AG20443 (cell line): ENCODE data around the gene POLR3E.
"Not testable (repeated sequence)": the region's sequence is repeated elsewhere in the genome, so short reads cannot be mapped to it uniquely, and the experiment has no call there.

ENCODE experiments used
- DNase-seq: peaks from one replicate; pipeline ENCODE4 v3.0.0; 2012; ENCODE audit warnings: low spot score, mixed read lengths

The POLR3E gene

GRCh38 chr16:22335668-22336246 is 38.5 kb downstream of the POLR3E start:
- DNase-seq, result peak; percentile 7

GRCh38 chr16:22336581-22336980 is 39.4 kb downstream of the POLR3E start:
- DNase-seq, result no peak

GRCh38 chr16:22337045-22337444 is 39.8 kb downstream of the POLR3E start:
- DNase-seq, result no peak

- DNase-seq, result no peak
Observed at GRCh38 chr16:22337849-22338635, 40.8 kb downstream of the POLR3E start.

GRCh38 chr16:22340945-22341344 is 43.7 kb downstream of the POLR3E start:
- DNase-seq, result no peak

- DNase-seq, result no peak
Observed at GRCh38 chr16:22342082-22342481, 44.9 kb downstream of the POLR3E start.

- DNase-seq, result no peak
Observed at GRCh38 chr16:22346483-22346882, 49.3 kb downstream of the POLR3E start.

- no peak for DNase-seq
Observed at GRCh38 chr16:22347100-22347820, 50.1 kb downstream of the POLR3E start.

GRCh38 chr16:22348291-22348690 is 51.1 kb downstream of the POLR3E start:
- DNase-seq, result no peak

- DNase-seq, result not testable (repeated sequence)
Observed at GRCh38 chr16:22351017-22351416, 53.8 kb downstream of the POLR3E start.

GRCh38 chr16:22352140-22352539 is 54.9 kb downstream of the POLR3E start:
- DNase-seq, result no peak

GRCh38 chr16:22352723-22353122 is 55.5 kb downstream of the POLR3E start:
- no peak for DNase-seq

- DNase-seq, result peak; percentile 64
Observed at GRCh38 chr16:22353191-22353919, 56.1 kb downstream of the POLR3E start.

GRCh38 chr16:22353933-22354541 is 56.8 kb downstream of the POLR3E start:
- no peak for DNase-seq

- no peak for DNase-seq
Observed at GRCh38 chr16:22355487-22355908, 58.3 kb downstream of the POLR3E start.

- no peak for DNase-seq
Observed at GRCh38 chr16:22356930-22357634, 59.9 kb downstream of the POLR3E start.

- DNase-seq, result no peak
Observed at GRCh38 chr16:22357635-22357971, 60.4 kb downstream of the POLR3E start.

- no peak for DNase-seq
Observed at GRCh38 chr16:22358000-22358399, 60.8 kb downstream of the POLR3E start.

GRCh38 chr16:22359679-22360078 is 62.5 kb downstream of the POLR3E start:
- DNase-seq, result no peak

GRCh38 chr16:22360963-22361659 is 63.9 kb downstream of the POLR3E start:
- no peak for DNase-seq

- no peak for DNase-seq
Observed at GRCh38 chr16:22364241-22364640, 67.0 kb downstream of the POLR3E start.
